Hepatocyte (in vitro differentiated cells): ENCODE results near the gene PLA2G2C. TPM values are rescaled to one million over a fixed set of nuclear protein-coding genes. Genes with fewer than 3 reads are reported as not detected.

ENCODE experiments used
- DNase-seq: peaks from one replicate; pipeline ENCODE4 v3.0.0-alpha.2; 2016; ENCODE audit warnings: low spot score
- H2AFZ ChIP-seq: fragments of 200-600 bp; sonication (generic); 2 replicates; pipeline ENCODE4 v1.6.0; 2016; ENCODE audit warnings: antibody characterized with exemption, mild to moderate bottlenecking
- H3K27ac ChIP-seq: fragments of 200-600 bp; sonication (generic); 2 replicates; pipeline ENCODE4 v1.5.1; 2016; ENCODE audit warnings: mild to moderate bottlenecking
- H3K27me3 ChIP-seq: fragments of 200-600 bp; sonication (generic); 2 replicates; pipeline ENCODE4 v1.6.1; 2016
- H3K36me3 ChIP-seq: fragments of 200-600 bp; sonication (generic); replicated peaks from 2 replicates; pipeline ENCODE4 v1.5.1; 2016; ENCODE audit warnings: low read depth; ENCODE audit not compliant: insufficient read depth
- H3K4me1 ChIP-seq: fragments of 200-600 bp; sonication (generic); 2 replicates; pipeline ENCODE4 v1.5.1; 2016; ENCODE audit warnings: mild to moderate bottlenecking, moderate library complexity; ENCODE audit not compliant: insufficient read depth
- H3K4me2 ChIP-seq: fragments of 200-600 bp; sonication (generic); 2 replicates; pipeline ENCODE4 v1.6.0; 2016
- H3K4me3 ChIP-seq: fragments of 200-600 bp; sonication (generic); 2 replicates; pipeline ENCODE4 v1.5.1; 2016; ENCODE audit warnings: mild to moderate bottlenecking
- H3K79me2 ChIP-seq: fragments of 200-600 bp; sonication (generic); 2 replicates; pipeline ENCODE4 v1.6.0; 2017; ENCODE audit warnings: mild to moderate bottlenecking
- H3K9me2 ChIP-seq: fragments of 200-600 bp; sonication (generic); replicated peaks from 2 replicates; pipeline ENCODE4 v1.6.0; 2017; ENCODE audit warnings: mild to moderate bottlenecking; ENCODE audit not compliant: insufficient read depth
- H3K9me3 ChIP-seq: fragments of 200-600 bp; sonication (generic); 2 replicates; pipeline ENCODE4 v1.5.1; 2016; ENCODE audit warnings: low read depth, mild to moderate bottlenecking
- H4K20me1 ChIP-seq: fragments of 200-600 bp; sonication (generic); 2 replicates; pipeline ENCODE4 v1.6.0; 2016; ENCODE audit warnings: mild to moderate bottlenecking; ENCODE audit not compliant: insufficient read depth, poor library complexity, severe bottlenecking
- CTCF ChIP-seq: fragments of 200-600 bp; sonication (generic); IDR thresholded peaks from 2 replicates; pipeline ENCODE4 v1.5.1; 2016; ENCODE audit warnings: antibody characterized with exemption, mild to moderate bottlenecking; ENCODE audit not compliant: poor library complexity
- EZH2 ChIP-seq: fragments of 200-600 bp; sonication (generic); IDR thresholded peaks from 2 replicates; pipeline ENCODE4 v1.6.1; 2016; ENCODE audit warnings: antibody characterized with exemption, mild to moderate bottlenecking, borderline replicate concordance
- EZH2phosphoT487 ChIP-seq: fragments of 200-600 bp; sonication (generic); IDR thresholded peaks from one replicate; pipeline ENCODE4 v1.6.1; 2018; ENCODE audit warnings: antibody characterized with exemption, mild to moderate bottlenecking, low read depth, moderate library complexity; ENCODE audit not compliant: unreplicated experiment, severe bottlenecking
- WGBS: methylation state at CpG from one replicate; pipeline ENCODE4 v1.1.6; 2016; ENCODE audit warnings: low lambda C conversion rate; ENCODE audit errors: missing lambda C conversion rate; 5-methylcytosine and 5-hydroxymethylcytosine counted together
- polyA plus RNA-seq: library from polyadenylated mRNA; unstranded; fragments of >200 nt; fragmentation: Nextera tagmentation; extraction: Ambion mirVana; gene quantifications from 2 replicates; pipeline ENCODE4 v1.2.1, GENCODE V29; 2016
- total RNA-seq: library from RNA; depleted of rRNA; stranded (reverse); fragments of >200 nt; gene quantifications from 2 replicates; pipeline ENCODE4 v1.2.3, GENCODE V29; 2014

Gene PLA2G2C
- total and polyA plus RNA-seq, 2 experiments from 2014 or later: not detected

GRCh38 chr1:20211511-20211931 is 25.2 kb upstream of the PLA2G2C start:
- Histone ChIP-seq H3K27me3 (peaks cover 9% of the 10 kb centered on the region), H3K4me2 (no peak overlapping the region), H3K4me1 (no peaks in the 10 kb centered on the region), H3K4me3 (no peak overlapping the region), H3K27ac (no peak overlapping the region), H3K9me2 (no peaks in the 10 kb centered on the region), H3K36me3 (no peaks in the 10 kb centered on the region), H4K20me1 (no peaks in the 10 kb centered on the region), H3K9me3 (no peaks in the 10 kb centered on the region), H2AFZ (no peak overlapping the region), H3K79me2 (no peaks in the 10 kb centered on the region)
- no peak for TF ChIP-seq CTCF
- TF ChIP-seq EZH2phosphoT487: no peak
- TF ChIP-seq EZH2: no peak
- 70% methylated on average over 4 of the region's 4 CpGs for WGBS
- no peak for DNase-seq

DNA sequence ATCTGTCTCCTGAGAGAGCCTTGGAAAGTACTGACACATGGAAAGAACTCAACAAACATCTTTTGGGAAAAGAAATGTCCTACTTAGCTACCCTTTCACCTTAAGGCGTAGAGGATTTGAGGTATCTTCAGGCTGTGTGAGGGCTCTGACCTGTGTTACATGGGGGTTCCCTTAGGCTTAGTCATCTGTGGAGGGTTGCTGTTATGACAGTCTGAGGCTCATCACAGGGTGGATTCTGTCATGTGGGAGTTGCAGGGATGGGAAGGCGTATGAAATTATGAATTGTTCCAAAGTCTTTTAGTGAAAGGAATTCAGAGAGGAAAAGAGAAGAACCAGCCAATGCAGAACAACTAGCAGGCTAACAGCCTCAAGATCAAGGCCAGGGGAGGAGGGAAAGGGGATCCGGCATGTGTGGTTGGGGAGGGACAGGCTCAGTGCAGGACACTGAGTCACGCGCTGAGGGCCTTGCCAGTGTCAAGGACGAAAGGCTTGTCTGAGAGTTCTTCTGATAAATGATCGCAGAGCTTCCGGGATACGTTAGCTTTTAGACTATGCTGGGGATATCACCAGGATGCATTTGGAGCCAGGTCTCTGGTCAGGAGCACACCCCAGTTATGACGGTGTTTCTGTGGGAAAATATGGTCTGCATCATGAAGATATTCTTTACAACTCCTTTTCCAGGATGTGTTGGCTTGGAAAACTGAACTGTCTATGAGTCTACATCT is 24.6 kb upstream of the PLA2G2C start:
- Histone ChIP-seq H3K4me3 (no peak overlapping the region), H3K79me2 (no peaks in the 10 kb centered on the region), H3K9me2 (no peaks in the 10 kb centered on the region), H3K9me3 (no peaks in the 10 kb centered on the region), H3K4me2 (no peak overlapping the region), H2AFZ (no peak overlapping the region), H3K27ac (no peak overlapping the region), H3K4me1 (no peaks in the 10 kb centered on the region), H4K20me1 (no peaks in the 10 kb centered on the region), H3K27me3 (peaks cover 9% of the 10 kb centered on the region), H3K36me3 (no peaks in the 10 kb centered on the region)
- no peak for TF ChIP-seq EZH2phosphoT487
- TF ChIP-seq CTCF: no peak
- no peak for TF ChIP-seq EZH2
- no peak for DNase-seq
- 93% methylated on average over 10 of the region's 10 CpGs for WGBS

DNA sequence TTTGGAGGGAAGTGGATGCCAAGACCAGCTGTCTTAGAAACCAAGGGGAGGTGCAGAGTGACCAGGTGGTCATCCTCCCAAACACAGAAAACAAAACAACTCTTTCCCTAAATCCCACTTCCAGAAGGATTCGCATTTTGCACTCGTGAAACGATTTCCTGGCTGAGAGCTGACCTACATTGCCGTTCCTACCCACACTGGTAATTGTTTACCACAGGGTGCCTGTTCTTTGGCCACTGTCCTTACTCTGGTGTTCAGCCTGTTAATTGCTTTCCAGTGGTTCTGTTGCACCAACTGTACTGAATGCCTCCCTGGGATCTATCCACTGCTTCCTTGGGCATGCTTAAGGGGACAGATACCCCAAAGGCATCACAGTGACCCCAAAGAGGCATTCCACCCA is 23.2 kb upstream of the PLA2G2C start:
- Histone ChIP-seq H3K79me2 (no peaks in the 10 kb centered on the region), H3K4me3 (no peak overlapping the region), H3K9me3 (no peaks in the 10 kb centered on the region), H3K27ac (no peak overlapping the region), H4K20me1 (no peaks in the 10 kb centered on the region), H3K36me3 (no peaks in the 10 kb centered on the region), H3K4me1 (no peaks in the 10 kb centered on the region), H2AFZ (no peak overlapping the region), H3K27me3 (no peaks in the 10 kb centered on the region), H3K9me2 (no peaks in the 10 kb centered on the region), H3K4me2 (no peak overlapping the region)
- DNase-seq: no peak
- WGBS: 79% methylated on average over 4 of the region's 4 CpGs
- no peak for TF ChIP-seq EZH2phosphoT487
- no peak for TF ChIP-seq CTCF
- no peak for TF ChIP-seq EZH2
